GM10266 (cell line): ENCODE data around the gene RNF130.

Source experiments
- DNase-seq: peaks from one replicate; pipeline ENCODE4 v3.0.0; 2012; ENCODE audit errors: extremely low spot score
- CTCF ChIP-seq: IDR thresholded peaks from 2 replicates; pipeline ENCODE4 v1.5.1; 2012; ENCODE audit warnings: mild to moderate bottlenecking, low read depth; ENCODE audit not compliant: control insufficient read depth, insufficient read depth; ENCODE audit errors: missing control alignments

The RNF130 gene

GRCh38 chr5:180040287-180041214 lies 31.0 kb downstream of the RNF130 start:
- no peak for DNase-seq
- no peak for TF ChIP-seq CTCF

GRCh38 chr5:180035206-180035931 lies 36.2 kb downstream of the RNF130 start:
- DNase-seq: no peak
- TF ChIP-seq CTCF: no peak

GRCh38 chr5:180034564-180034963 lies 37.0 kb downstream of the RNF130 start:
- no peak for TF ChIP-seq CTCF
- DNase-seq: no peak

- TF ChIP-seq CTCF: no peak
- no peak for DNase-seq
Measured at GRCh38 chr5:180027459-180028089, 44.0 kb downstream of the RNF130 start.

- TF ChIP-seq CTCF: no peak
- no peak for DNase-seq
Measured at GRCh38 chr5:180026734-180027458, 44.7 kb downstream of the RNF130 start.

GRCh38 chr5:180026320-180026719 lies 45.2 kb downstream of the RNF130 start:
- DNase-seq: no peak

More at GRCh38 chr5:180026320-180026719, 45.2 kb downstream of the RNF130 start:
- TF ChIP-seq CTCF: no peak
